Cerebellar cortex (tissue), 1 donor: ENCODE data around the gene GPX5.
"Not testable (repeated sequence)": the region's sequence is repeated elsewhere in the genome, so short reads cannot be mapped to it uniquely, and the experiment has no call there.

Experiments used
- DNase-seq: peaks from one replicate; pipeline ENCODE4 v3.0.0-alpha.2; 2015; ENCODE audit warnings: low spot score

The GPX5 gene

GRCh38 chr6:28525496-28526039, at the start of gene GPX5:
GPX5 (plus strand) TSS chr6:28525881; CDS start chr6:28526014, 133 bp downstream.
- no peak for DNase-seq

GRCh38 chr6:28478518-28478917, 47.2 kb upstream of the GPX5 start:
- DNase-seq: no peak

- DNase-seq: no peak
Measured at GRCh38 chr6:28480253-28480932, 45.3 kb upstream of the GPX5 start.

- DNase-seq: no peak
Measured at GRCh38 chr6:28485482-28485881, 40.2 kb upstream of the GPX5 start.

GRCh38 chr6:28486533-28486932, 39.1 kb upstream of the GPX5 start:
- no peak for DNase-seq

GRCh38 chr6:28486988-28487742, 38.5 kb upstream of the GPX5 start:
- no peak for DNase-seq

- peak; percentile 63 for DNase-seq
Measured at GRCh38 chr6:28488916-28489365, 36.7 kb upstream of the GPX5 start.

GRCh38 chr6:28489366-28490204, 36.1 kb upstream of the GPX5 start:
- DNase-seq: peak; percentile 81

- peak; percentile 11 for DNase-seq
Measured at GRCh38 chr6:28490205-28490890, 35.3 kb upstream of the GPX5 start.

- no peak for DNase-seq
Measured at GRCh38 chr6:28491984-28492317, 33.7 kb upstream of the GPX5 start.

GRCh38 chr6:28496099-28496779, 29.4 kb upstream of the GPX5 start:
- DNase-seq: peak; percentile 25

- no peak for DNase-seq
Measured at GRCh38 chr6:28497306-28497705, 28.4 kb upstream of the GPX5 start.

GRCh38 chr6:28497893-28498292, 27.8 kb upstream of the GPX5 start:
- DNase-seq: no peak

GRCh38 chr6:28501259-28501658, 24.4 kb upstream of the GPX5 start:
- no peak for DNase-seq

GRCh38 chr6:28502136-28502535, 23.5 kb upstream of the GPX5 start:
- DNase-seq: not testable (repeated sequence)

GRCh38 chr6:28502709-28503305, 22.9 kb upstream of the GPX5 start:
- DNase-seq: not testable (repeated sequence)

GRCh38 chr6:28505733-28506132, 19.9 kb upstream of the GPX5 start:
- no peak for DNase-seq

- DNase-seq: no peak
Measured at GRCh38 chr6:28506807-28507475, 18.7 kb upstream of the GPX5 start.

- DNase-seq: no peak
Measured at GRCh38 chr6:28511628-28512300, 13.9 kb upstream of the GPX5 start.

- DNase-seq: not testable (repeated sequence)
Measured at GRCh38 chr6:28512387-28512786, 13.3 kb upstream of the GPX5 start.
